ENCODE data around the gene MAP7D2. TPM values are rescaled to one million over a fixed set of nuclear protein-coding genes. Genes with fewer than 3 reads are reported as not detected.
A peak's percentile ranks its signal among the peaks of the same experiment; 100 is the strongest.

Gene MAP7D2
- total and polyA plus RNA-seq, 11 donors: 0.11 to 0.76 (median 0.48) TPM

DNA sequence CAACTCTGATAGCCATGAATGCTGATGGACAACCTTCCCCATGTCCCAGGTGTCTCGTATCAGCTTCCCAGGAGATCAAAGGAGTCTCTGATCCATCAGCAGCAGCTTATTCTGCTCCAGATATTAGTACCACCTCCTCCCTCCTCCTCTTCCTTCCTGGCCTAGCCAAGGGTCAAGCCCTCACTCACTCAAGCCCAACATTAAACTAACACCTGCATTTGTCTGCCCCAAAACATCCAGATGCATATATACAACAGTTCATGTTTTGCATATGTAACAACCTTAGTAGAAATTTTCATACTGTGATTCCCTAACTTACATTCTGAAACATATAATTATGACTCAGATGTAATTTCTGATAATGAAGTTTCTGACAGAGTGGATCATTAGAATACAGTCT, 155.8 kb downstream of the MAP7D2 start:
- H3K36me3 ChIP-seq: peaks cover 0 to 26% (median 10%) of the 10 kb centered on the region in 9 donors
- H3K4me3 ChIP-seq: no peak overlapping the region
- WGBS, 4 donors: 46 to 79% (median 74%) methylated on average over 1 of the region's 1 CpG
- peaks cover 0 to 16% (median 4%) of the 10 kb centered on the region in 12 donors for H3K4me1 ChIP-seq
- H3K27ac ChIP-seq: no peak overlapping the region
- no peaks in the 10 kb centered on the region for H3K9me3 ChIP-seq
- DNase-seq (no peak), ATAC-seq (no peak)
- TF ChIP-seq POLR2A (IDR thresholded peaks at IDR 0.05): no peak
- TF ChIP-seq, protein P1, sequence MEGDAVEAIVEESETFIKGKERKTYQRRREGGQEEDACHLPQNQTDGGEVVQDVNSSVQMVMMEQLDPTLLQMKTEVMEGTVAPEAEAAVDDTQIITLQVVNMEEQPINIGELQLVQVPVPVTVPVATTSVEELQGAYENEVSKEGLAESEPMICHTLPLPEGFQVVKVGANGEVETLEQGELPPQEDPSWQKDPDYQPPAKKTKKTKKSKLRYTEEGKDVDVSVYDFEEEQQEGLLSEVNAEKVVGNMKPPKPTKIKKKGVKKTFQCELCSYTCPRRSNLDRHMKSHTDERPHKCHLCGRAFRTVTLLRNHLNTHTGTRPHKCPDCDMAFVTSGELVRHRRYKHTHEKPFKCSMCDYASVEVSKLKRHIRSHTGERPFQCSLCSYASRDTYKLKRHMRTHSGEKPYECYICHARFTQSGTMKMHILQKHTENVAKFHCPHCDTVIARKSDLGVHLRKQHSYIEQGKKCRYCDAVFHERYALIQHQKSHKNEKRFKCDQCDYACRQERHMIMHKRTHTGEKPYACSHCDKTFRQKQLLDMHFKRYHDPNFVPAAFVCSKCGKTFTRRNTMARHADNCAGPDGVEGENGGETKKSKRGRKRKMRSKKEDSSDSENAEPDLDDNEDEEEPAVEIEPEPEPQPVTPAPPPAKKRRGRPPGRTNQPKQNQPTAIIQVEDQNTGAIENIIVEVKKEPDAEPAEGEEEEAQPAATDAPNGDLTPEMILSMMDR (IDR thresholded peaks at IDR 0.05): no peak
- H3K27me3 ChIP-seq: peaks cover 0 to 8% (median 0%) of the 10 kb centered on the region in 9 donors
- intact Hi-C loops (cut with DNase I): no loop called here

DNA sequence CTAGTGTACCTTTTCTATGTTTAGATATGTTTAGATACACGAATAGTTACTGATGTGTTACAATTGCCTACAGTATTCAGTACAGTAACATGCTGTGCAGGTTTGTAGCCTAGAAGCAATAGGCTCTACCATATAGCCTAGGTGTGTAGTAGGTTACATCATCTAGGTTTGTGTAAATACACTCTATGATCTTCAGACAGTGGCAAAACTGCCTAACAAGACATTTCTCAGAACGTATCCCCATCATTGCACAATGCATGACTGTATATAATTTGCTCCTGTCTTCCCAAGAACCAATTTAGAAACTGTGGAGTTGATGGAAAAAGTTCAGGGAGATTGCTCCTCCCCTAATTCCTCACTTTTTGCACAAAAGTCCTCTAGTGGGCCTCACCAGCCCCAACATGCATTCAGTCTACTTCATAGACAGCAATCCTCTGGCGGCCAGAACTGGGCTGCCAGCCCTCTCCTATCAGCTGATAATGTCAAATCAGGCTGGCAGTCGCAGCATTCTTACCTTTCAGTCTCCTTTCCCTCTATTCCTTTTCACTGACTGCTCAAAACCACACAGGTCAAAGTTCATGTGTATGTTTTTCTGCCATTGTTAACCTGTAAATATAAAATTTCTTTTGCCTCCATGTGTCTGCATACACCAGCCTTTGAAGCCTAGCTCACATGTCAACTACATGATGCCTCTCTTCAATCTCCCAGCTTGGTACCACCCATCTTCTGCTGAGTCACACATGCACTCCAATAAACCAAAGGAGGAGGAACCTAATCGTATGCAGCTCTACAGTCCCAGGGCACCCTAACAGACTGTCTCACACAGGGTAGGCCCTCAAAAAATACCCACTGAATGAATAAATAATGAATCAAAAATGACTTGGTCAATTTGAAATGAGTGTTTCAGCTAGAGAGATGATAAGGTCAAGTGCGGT, 157.9 kb downstream of the MAP7D2 start:
- no peak overlapping the region for H3K4me3 ChIP-seq
- H3K9me3 ChIP-seq: no peaks in the 10 kb centered on the region
- H3K27ac ChIP-seq: no peak overlapping the region
- DNase-seq: peak in 1 of 5 donors; percentile 22
- 55 to 76% (median 68%) methylated on average over 6 of the region's 6 CpGs for WGBS, 4 donors
- TF ChIP-seq POLR2A (IDR thresholded peaks at IDR 0.05): no peak
- TF ChIP-seq, protein P1 (IDR thresholded peaks at IDR 0.05): no peak
- H3K36me3 ChIP-seq: peaks cover 0 to 12% (median 1%) of the 10 kb centered on the region in 9 donors
- ATAC-seq: peak in 1 of 4 donors; percentile 24
- peaks cover 0 to 8% (median 0%) of the 10 kb centered on the region in 9 donors for H3K27me3 ChIP-seq
- intact Hi-C loops (cut with DNase I): no loop called here
- H3K4me1 ChIP-seq: peaks cover 0 to 26% (median 4%) of the 10 kb centered on the region in 12 donors

DNA sequence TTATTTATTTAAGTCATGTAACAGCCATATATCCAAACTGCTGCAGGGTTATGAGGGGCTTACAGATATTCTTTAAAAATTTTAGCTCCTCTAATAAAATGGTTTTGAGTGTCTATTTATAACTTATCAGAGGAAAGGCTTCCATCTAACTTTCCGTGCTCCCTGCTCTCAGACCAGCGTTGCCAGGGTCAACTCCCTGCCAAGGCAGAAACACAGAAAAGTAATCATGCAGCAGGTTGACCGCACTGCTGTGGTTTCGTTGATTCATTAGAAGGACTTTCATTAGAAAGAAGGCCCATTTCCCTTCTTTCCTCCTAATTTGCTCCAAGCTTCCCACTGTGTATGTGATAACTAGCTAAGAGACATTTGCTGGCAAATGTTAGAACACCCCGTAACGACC, 159.8 kb downstream of the MAP7D2 start:
- H3K9me3 ChIP-seq: no peaks in the 10 kb centered on the region
- 40 to 54% (median 48%) methylated on average over 6 of the region's 6 CpGs for whole genome bisulfite sequencing, 4 donors
- peak in 2 of 4 donors; percentile 51 to 60 for ATAC-seq
- H3K36me3 ChIP-seq: peaks cover 0 to 19% (median 8%) of the 10 kb centered on the region in 9 donors
- intact Hi-C loops (cut with DNase I): no loop called here
- H3K27ac ChIP-seq: peak overlapping the region in 4 of 12 donors; percentile 1 to 48 (median 26)
- H3K4me3 ChIP-seq: peak overlapping the region in 2 of 12 donors; percentile 3 to 6
- DNase-seq: peak in 4 of 5 donors; percentile 10 to 35 (median 23)
- peaks cover 0 to 26% (median 4%) of the 10 kb centered on the region in 12 donors for H3K4me1 ChIP-seq
- peaks cover 0 to 8% (median 0%) of the 10 kb centered on the region in 9 donors for H3K27me3 ChIP-seq
- TF ChIP-seq POLR2A (IDR thresholded peaks at IDR 0.05): no peak
- TF ChIP-seq, protein P1 (IDR thresholded peaks at IDR 0.05): no peak

MicroRNA genes within 50 kb of the gene (microRNA counts, 767-probe panel; counts per million panel counts)
- microRNA hsa-miR-23c: 71.6 to 573 counts per million in 2 donors

Small RNA genes lying within 50 kb of the gene (microRNA-seq; reads per million reads assigned to microRNA genes)
- gene MIR23C: 33.1 to 304 (median 48.0) reads per million in 4 donors

Other genes with a start within 250 kb of the MAP7D2 start
- gene SH3KBP1, start 229.3 kb downstream of the MAP7D2 start, total RNA-seq: 10 to 100 TPM; 22.4 to 51.6 (median 29.5) TPM
- 10 to 100 TPM in 1 of 2 donors, 1 to 10 TPM in 1; 9.6 to 17.6 TPM for gene SH3KBP1, start 229.3 kb downstream of the MAP7D2 start, polyA plus RNA-seq
- gene BCLAF3, start 125.8 kb downstream of the MAP7D2 start, total RNA-seq: 10 to 100 TPM in 1 of 9 donors, 1 to 10 TPM in 8; 2.4 to 10.6 (median 7.8) TPM
- 1 to 10 TPM; 2.0 to 3.2 TPM for gene BCLAF3, start 125.8 kb downstream of the MAP7D2 start, polyA plus RNA-seq
- 100 to 1,000 TPM in 1 of 9 donors, 10 to 100 TPM in 8; 39.6 to 162 (median 58.7) TPM for gene EIF1AX, start 24.9 kb upstream of the MAP7D2 start, total RNA-seq
- gene EIF1AX, start 24.9 kb upstream of the MAP7D2 start, polyA plus RNA-seq: 100 to 1,000 TPM in 1 of 2 donors, 10 to 100 TPM in 1; 21.1 to 117 TPM
- gene RPS6KA3, start 150.0 kb upstream of the MAP7D2 start, total RNA-seq: 10 to 100 TPM; 28.1 to 52.3 (median 39.8) TPM
- gene RPS6KA3, start 150.0 kb upstream of the MAP7D2 start, polyA plus RNA-seq: 10 to 100 TPM in 1 of 2 donors, 1 to 10 TPM in 1; 6.6 to 27.8 TPM